AG04449 (cell line): ENCODE measurements around the gene UVRAG.
"Not testable (repeated sequence)": the region's sequence is repeated elsewhere in the genome, so short reads cannot be mapped to it uniquely, and the experiment has no call there.

Experiments
- CTCF ChIA-PET: fragments of 350-600 bp; formaldehyde crosslinking; extraction: SDS; loops from one replicate; lab custom pipeline; 2021; ENCODE audit warnings: antibody characterized with exemption; lab: Yijun Ruan, JAX
- POLR2A ChIA-PET: fragments of 400-600, 350-600 bp; formaldehyde crosslinking; extraction: SDS; loops from one replicate; lab custom pipeline; 2020; ENCODE audit warnings: antibody characterized with exemption, inconsistent platforms; lab: Yijun Ruan, JAX
- DNase-seq: peaks from one replicate; pipeline ENCODE4 v3.0.0-alpha.2; 2010; ENCODE audit warnings: low read depth, low spot score
- H3K4me3 ChIP-seq: 2 replicates; pipeline ENCODE4 v1.5.1; 2011; ENCODE audit warnings: low read depth, mild to moderate bottlenecking, control low read depth, low read length
- CTCF ChIP-seq: IDR thresholded peaks from one replicate; pipeline ENCODE4 v1.5.1; 2011; ENCODE audit warnings: mild to moderate bottlenecking, moderate library complexity, low read length, control low read depth, inconsistent platforms; ENCODE audit not compliant: insufficient read depth; ENCODE audit errors: missing control alignments

UVRAG gene

GRCh38 chr11:75874684-75875341, 59.8 kb downstream of the UVRAG start:
- ChIA-PET POLR2A (no interaction called here), CTCF (interaction anchor here (0.7 to 1.4 kb wide), 4 partner anchors 22 to 169 kb away, joined by 3 to 4 read pairs (median 4); no protein-coding TSS in a partner anchor)
- no peak for DNase-seq
- H3K4me3 ChIP-seq, result no peak overlapping the region
- TF ChIP-seq CTCF, result no peak

- DNase-seq, CTCF ChIA-PET: not testable (repeated sequence)
These were observed 62.3 kb downstream of the UVRAG start for GRCh38 chr11:75877327-75877726.

GRCh38 chr11:75877931-75878330, 62.9 kb downstream of the UVRAG start:
- DNase-seq, CTCF ChIA-PET, H3K4me3 ChIP-seq, POLR2A ChIA-PET: not testable (repeated sequence)

More at GRCh38 chr11:75877327-75877726, 62.3 kb downstream of the UVRAG start:
- POLR2A ChIA-PET, H3K4me3 ChIP-seq: not testable (repeated sequence)

GRCh38 chr11:75878933-75879332, 63.9 kb downstream of the UVRAG start:
- CTCF ChIA-PET, result interaction anchor here (2.4 kb wide), 1 partner anchor 18 kb away, joined by 9 read pairs; no protein-coding TSS in a partner anchor
- TF ChIP-seq CTCF, result no peak
- DNase-seq, result no peak
- H3K4me3 ChIP-seq, result no peak overlapping the region
- POLR2A ChIA-PET, result no interaction called here

- TF ChIP-seq CTCF, result no peak
- no peak overlapping the region for H3K4me3 ChIP-seq
- ChIA-PET CTCF (interaction anchor here (1.4 to 2.7 kb wide), 3 partner anchors 11 to 17 kb away, joined by 4 to 21 read pairs (median 9); no protein-coding TSS in a partner anchor), POLR2A (no interaction called here)
- no peak for DNase-seq
These were observed 64.7 kb downstream of the UVRAG start for GRCh38 chr11:75879737-75880136.

- POLR2A ChIA-PET, result interaction anchor here (0.7 kb wide), 1 partner anchor 145 kb away, joined by 5 read pairs; no protein-coding TSS in a partner anchor
- not testable (repeated sequence) for H3K4me3 ChIP-seq, DNase-seq
- CTCF ChIA-PET, result interaction anchor here (0.9 to 2.7 kb wide), 7 partner anchors 11 to 439 kb away, joined by 3 to 21 read pairs (median 4); no protein-coding TSS in a partner anchor
These were observed 65.3 kb downstream of the UVRAG start for GRCh38 chr11:75880343-75880742.

- no peak for TF ChIP-seq CTCF
- CTCF ChIA-PET, result interaction anchor here (1.0 to 1.9 kb wide), 2 partner anchors 16 to 82 kb away, joined by 4 to 10 read pairs; no protein-coding TSS in a partner anchor
- DNase-seq, result no peak
- no peak overlapping the region for H3K4me3 ChIP-seq
- POLR2A ChIA-PET, result no interaction called here
These were observed 69.3 kb downstream of the UVRAG start for GRCh38 chr11:75884321-75884720.
